ENCODE measurements around the gene MEIS1.

- TF ChIP-seq CTCF (IDR thresholded peaks at IDR 0.05) (no peak), POLR2A (IDR thresholded peaks at IDR 0.05) (no peak)
Measured at GRCh38 chr2:66539452-66539851, 104.5 kb downstream of the MEIS1 start.
